Activated B cell treated with CpG ODN at 0.5 μM for 24 hours (primary cell): ENCODE measurements around the gene ZSCAN22. TPM values are rescaled to one million over a fixed set of nuclear protein-coding genes. Genes with fewer than 3 reads are reported as not detected.
A peak's percentile ranks its signal among the peaks of the same experiment; 100 is the strongest.

Source experiments
- ATAC-seq: fragments of 200-7000 bp; cut with Tn5 transposase; one replicate; pipeline ENCODE4 v1.10.0; 2021; ENCODE audit warnings: low read depth, mild to moderate bottlenecking, moderate library complexity
- CTCF ChIA-PET: fragments of 350-600 bp; sonication (Branson Sonifier 250); formaldehyde crosslinking; loops from one replicate; lab custom pipeline; 2021; ENCODE audit warnings: antibody characterized with exemption; lab: Charles Lee
- POLR2A ChIA-PET: fragments of 350-600 bp; sonication (Branson Sonifier 250); formaldehyde crosslinking; loops from one replicate; lab custom pipeline; 2021; ENCODE audit warnings: antibody characterized with exemption; lab: Charles Lee
- DNase-seq: peaks from one replicate; pipeline ENCODE4 v3.0.0; 2022
- H3K27ac Mint-ChIP-seq: one replicate; pipeline ENCODE4 v1.8.0; 2020; ENCODE audit warnings: mixed read lengths
- H3K27me3 Mint-ChIP-seq: one replicate; pipeline ENCODE4 v1.8.0; 2021; ENCODE audit warnings: mixed read lengths
- H3K36me3 Mint-ChIP-seq: one replicate; pipeline ENCODE4 v1.8.0; 2021; ENCODE audit warnings: low read depth, mixed read lengths
- H3K4me1 Mint-ChIP-seq: one replicate; pipeline ENCODE4 v1.8.0; 2021; ENCODE audit warnings: mixed read lengths
- H3K4me3 Mint-ChIP-seq: one replicate; pipeline ENCODE4 v1.8.0; 2020; ENCODE audit warnings: mild to moderate bottlenecking, mixed read lengths
- H3K9me3 Mint-ChIP-seq: one replicate; pipeline ENCODE4 v1.8.0; 2020; ENCODE audit warnings: mixed read lengths
- CTCF ChIP-seq: fragments of 200-600 bp; IDR thresholded peaks from one replicate; pipeline ENCODE4 v1.8.0; 2022; ENCODE audit warnings: antibody characterized with exemption, mild to moderate bottlenecking
- intact Hi-C: fragments of 100-400 bp; cut with micrococcal nuclease; formaldehyde crosslinking; loops from one replicate; pipeline ENCODE4 v1.15.1; 2024
- total RNA-seq: library from RNA; stranded (reverse); gene quantifications from 2 replicates; pipeline ENCODE4 v1.2.3, GENCODE V29; 2022

ZSCAN22 gene
- total RNA-seq, 1 donor from 2014 or later = 4.7 TPM

- peaks cover 39% of the 10 kb centered on the region for H3K36me3 Mint-ChIP-seq
- H3K4me1 Mint-ChIP-seq = peaks cover 54% of the 10 kb centered on the region
- TF ChIP-seq CTCF = no peak
- H3K4me3 Mint-ChIP-seq = peak overlapping the region; percentile 95
- H3K27me3 Mint-ChIP-seq = no peaks in the 10 kb centered on the region
- ATAC-seq (no peak), DNase-seq (no peak)
- ChIA-PET CTCF (no interaction called here), POLR2A (interaction anchor here (0.9 to 5.0 kb wide), 7 partner anchors 10 to 384 kb away, joined by 3 to 40 read pairs (median 3); partner anchors contain the start of genes RNF225, ZNF497, ZNF584 and ZNF606)
- no peaks in the 10 kb centered on the region for H3K9me3 Mint-ChIP-seq
- intact Hi-C loops = loop anchor here (2.0 kb wide), 1 partner anchor 81 kb away; the partner anchor contains the start of gene ZNF324
- H3K27ac Mint-ChIP-seq = peak overlapping the region; percentile 98
Measured at GRCh38 chr19:58385891-58386575, 59.2 kb downstream of the ZSCAN22 start.

- TF ChIP-seq CTCF = no peak
- ATAC-seq (peak; percentile 89), DNase-seq (peak; percentile 85)
- POLR2A ChIA-PET = interaction anchor here (0.6 to 5.0 kb wide), 11 partner anchors 9 to 385 kb away, joined by 3 to 40 read pairs (median 3); partner anchors contain the start of genes RNF225, ZBTB45, ZNF497 and ZNF584
- peak within 1 kb of the TSS; percentile 95 for H3K4me3 Mint-ChIP-seq
- H3K4me1 Mint-ChIP-seq = peaks cover 50% of the 10 kb centered on the region
- H3K36me3 Mint-ChIP-seq = peaks cover 42% of the 10 kb centered on the region
- no peaks in the 10 kb centered on the region for H3K9me3 Mint-ChIP-seq
- H3K27me3 Mint-ChIP-seq = no peaks in the 10 kb centered on the region
- intact Hi-C loops = loop anchor here (1.0 to 2.0 kb wide), 7 partner anchors 15 to 189 kb away; partner anchors contain the start of genes ZNF132, ZNF324, ZNF497 and ZNF584
- peak within 1 kb of the TSS; percentile 98 for H3K27ac Mint-ChIP-seq
- CTCF ChIA-PET = no interaction called here
Measured at GRCh38 chr19:58386576-58387337, 60.0 kb downstream of the ZSCAN22 start, which contains the start of gene RPS5. Gene RPS5, plus strand, starts transcription at chr19:58387269. Its CDS starts 869 bp downstream, at chr19:58388138.

GRCh38 chr19:58387338-58388174 is 60.8 kb downstream of the ZSCAN22 start:
- Mint-ChIP-seq H3K9me3 (no peaks in the 10 kb centered on the region), H3K27ac (peak overlapping the region; percentile 98), H3K4me1 (peaks cover 45% of the 10 kb centered on the region), H3K36me3 (peaks cover 49% of the 10 kb centered on the region), H3K4me3 (peak overlapping the region; percentile 95), H3K27me3 (no peaks in the 10 kb centered on the region)
- ATAC-seq (no peak), DNase-seq (no peak)
- POLR2A ChIA-PET = interaction anchor here (0.6 to 5.0 kb wide), 12 partner anchors 8 to 386 kb away, joined by 3 to 40 read pairs (median 4); partner anchors contain the start of genes ERVK3-1, RNF225, ZBTB45 and ZNF497
- no peak for TF ChIP-seq CTCF
- intact Hi-C loops = loop anchor here (1.0 to 2.0 kb wide), 7 partner anchors 14 to 188 kb away; partner anchors contain the start of genes ZNF132, ZNF324, ZNF497 and ZNF584
- CTCF ChIA-PET = no interaction called here

GRCh38 chr19:58388175-58388526 is 61.4 kb downstream of the ZSCAN22 start:
- Mint-ChIP-seq H3K4me1 (peaks cover 43% of the 10 kb centered on the region), H3K36me3 (peaks cover 55% of the 10 kb centered on the region), H3K4me3 (peak overlapping the region; percentile 95), H3K27ac (peak overlapping the region; percentile 98), H3K9me3 (no peaks in the 10 kb centered on the region), H3K27me3 (no peaks in the 10 kb centered on the region)
- CTCF ChIA-PET = no interaction called here
- intact Hi-C loops = no loop called here
- ATAC-seq (no peak), DNase-seq (no peak)
- POLR2A ChIA-PET = interaction anchor here (0.6 to 5.0 kb wide), 6 partner anchors 25 to 132 kb away, joined by 4 to 40 read pairs (median 4); partner anchors contain the start of genes ERVK3-1, ZBTB45 and ZNF497
- TF ChIP-seq CTCF = no peak

Other genes with a start within 250 kb of the ZSCAN22 start
- 40.8 and 49.8 TPM in 2 replicates for gene ZSCAN18, start 228.8 kb upstream of the ZSCAN22 start, total RNA-seq
- 9.7 and 10.8 TPM in 2 replicates for gene ZNF329, start 176.2 kb upstream of the ZSCAN22 start, total RNA-seq
- gene ZNF274, start 143.9 kb upstream of the ZSCAN22 start, total RNA-seq = 47.2 and 50.3 TPM in 2 replicates
- 45.2 and 61.7 TPM in 2 replicates for gene ZNF544, start 98.1 kb upstream of the ZSCAN22 start, total RNA-seq
- 4.7 and 5.3 TPM in 2 replicates for gene ZNF8, start 48.0 kb upstream of the ZSCAN22 start, total RNA-seq
- 61.4 and 74.3 TPM in 2 replicates for gene ERVK3-1, start 21.6 kb upstream of the ZSCAN22 start, total RNA-seq
- gene A1BG, start 26.5 kb downstream of the ZSCAN22 start, total RNA-seq = 21.8 and 26.8 TPM in 2 replicates
- gene ZNF497, start 35.8 kb downstream of the ZSCAN22 start, total RNA-seq = 1.7 and 2.1 TPM in 2 replicates
- 3.1 and 3.5 TPM in 2 replicates for gene ZNF837, start 54.0 kb downstream of the ZSCAN22 start, total RNA-seq
- 1,982 and 2,193 TPM in 2 replicates for gene RPS5, start 60.3 kb downstream of the ZSCAN22 start, total RNA-seq
- gene RNF225, start 68.7 kb downstream of the ZSCAN22 start, total RNA-seq = 0.44 TPM in 1 of 2 replicates, not detected in the other
- gene ZNF584, start 81.7 kb downstream of the ZSCAN22 start, total RNA-seq = 8.6 and 9.6 TPM in 2 replicates
- 9.2 and 10.4 TPM in 2 replicates for gene ZNF132, start 113.2 kb downstream of the ZSCAN22 start, total RNA-seq
- 11.1 and 11.7 TPM in 2 replicates for gene ZNF324B, start 124.6 kb downstream of the ZSCAN22 start, total RNA-seq
- 11.8 and 13.1 TPM in 2 replicates for gene ZNF324, start 140.1 kb downstream of the ZSCAN22 start, total RNA-seq
- 9.6 and 10.4 TPM in 2 replicates for gene ZNF446, start 149.4 kb downstream of the ZSCAN22 start, total RNA-seq
- gene SLC27A5, start 185.0 kb downstream of the ZSCAN22 start, total RNA-seq = 8.0 and 10.2 TPM in 2 replicates
- 18.0 and 20.2 TPM in 2 replicates for gene ZBTB45, start 192.8 kb downstream of the ZSCAN22 start, total RNA-seq
- 380 and 407 TPM in 2 replicates for gene TRIM28, start 217.1 kb downstream of the ZSCAN22 start, total RNA-seq
- 95.6 and 96.3 TPM in 2 replicates for gene CHMP2A, start 228.1 kb downstream of the ZSCAN22 start, total RNA-seq
- gene UBE2M, start 231.6 kb downstream of the ZSCAN22 start, total RNA-seq = 55.1 and 66.7 TPM in 2 replicates
- gene MZF1, start 246.3 kb downstream of the ZSCAN22 start, total RNA-seq = 41.9 and 54.5 TPM in 2 replicates